ENCODE data around the gene CCDC88B. TPM values are rescaled to one million over a fixed set of nuclear protein-coding genes. Genes with fewer than 3 reads are reported as not detected.

Gene CCDC88B
- total RNA-seq, 1 experiment from 2014 or later, result 14.7 TPM

- ChIA-PET CTCF (no interaction called here), RAD21 (ENCODE audit: low non-redundant PET in 1 of 2, low total read pairs in 2 of 2, uncharacterized antibody in 2 of 2, unreplicated experiment in 2 of 2) (no interaction called here), POLR2A (interaction anchor here (0.6 kb wide), 1 partner anchor 9 kb away, joined by 3 read pairs; no protein-coding TSS in a partner anchor)
- BruUV-seq (replicated peaks), result no TSS peak
- no peaks in the 10 kb centered on the region for H4K20me1 ChIP-seq (ENCODE audit: insufficient read depth)
- no peak for TF ChIP-seq FOSL1 (IDR thresholded peaks at IDR 0.05; ENCODE audit: low read depth)
- no peak for TF ChIP-seq CBX3 (IDR thresholded peaks at IDR 0.05; ENCODE audit: low read depth)
- TF ChIP-seq, protein P1, sequence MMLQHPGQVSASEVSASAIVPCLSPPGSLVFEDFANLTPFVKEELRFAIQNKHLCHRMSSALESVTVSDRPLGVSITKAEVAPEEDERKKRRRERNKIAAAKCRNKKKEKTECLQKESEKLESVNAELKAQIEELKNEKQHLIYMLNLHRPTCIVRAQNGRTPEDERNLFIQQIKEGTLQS (IDR thresholded peaks at IDR 0.05), result no peak
- TF ChIP-seq SP1 (IDR thresholded peaks at IDR 0.05; ENCODE audit: low read depth), result no peak
- ATAC-seq, result no peak
- no peaks in the 10 kb centered on the region for H3K27me3 ChIP-seq (ENCODE audit: insufficient read depth, low read length)
- H3K9me2 ChIP-seq (ENCODE audit: insufficient read depth), result no peaks in the 10 kb centered on the region
- H3K9me3 ChIP-seq (ENCODE audit: control insufficient read depth in 1 of 2, insufficient read depth in 1 of 2, low read depth in 1 of 2, low read length in 2 of 2), result no peaks in the 10 kb centered on the region
- no peak for DNase-seq (ENCODE audit: low read depth, low spot score)
- no peak overlapping the region for H2AFZ ChIP-seq (ENCODE audit: low read depth, low read length, poor library complexity, severe bottlenecking)
- no peak overlapping the region for H3K27ac ChIP-seq (ENCODE audit: low read depth, low read length)
- no peaks in the 10 kb centered on the region for H3K36me3 ChIP-seq (ENCODE audit: control insufficient read depth in 1 of 2, insufficient read depth in 2 of 2, low read length in 2 of 2)
- intact Hi-C loops (cut with micrococcal nuclease), result no loop called here
- no peak overlapping the region for H3K4me3 ChIP-seq (replicated peaks in 1 of 2; ENCODE audit: low read depth in 1 of 2, low read length in 2 of 2)
- H3K4me2 ChIP-seq (ENCODE audit: low read length), result no peak overlapping the region
- peaks cover 4 to 13% of the 10 kb centered on the region in 2 experiments; a peak in 3 of 4 replicates for H3K4me1 ChIP-seq (ENCODE audit: control insufficient read depth in 1 of 2, insufficient read depth in 2 of 2, low read length in 2 of 2)
- no peaks in the 10 kb centered on the region for H3K79me2 ChIP-seq (ENCODE audit: insufficient read depth, low read length)
- no peak overlapping the region for H3K9ac ChIP-seq (ENCODE audit: low read length)
These were observed 38.4 kb downstream of the CCDC88B start for GRCh38 chr11:64378335-64378880.

DNA sequence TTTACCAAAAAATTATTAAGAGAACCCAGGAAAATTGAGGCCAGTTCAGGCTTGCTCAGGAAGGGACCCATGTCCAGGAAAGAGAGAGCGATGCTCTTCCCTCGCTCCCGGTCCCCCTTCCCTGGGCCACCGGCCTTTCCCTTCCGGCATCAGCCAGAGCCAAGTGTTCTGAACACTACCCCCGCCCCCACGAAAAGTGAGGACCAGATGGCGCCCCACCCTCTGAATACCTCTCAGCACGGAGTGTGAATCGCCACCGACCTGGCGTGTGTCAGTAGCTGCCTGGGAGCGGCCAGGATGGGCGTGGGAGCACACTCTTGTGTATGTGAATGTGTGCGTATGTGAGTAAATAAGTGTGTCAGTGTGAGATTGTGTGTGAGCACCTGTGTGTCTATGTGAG lies 39.2 kb downstream of the CCDC88B start:
- no peaks in the 10 kb centered on the region for H4K20me1 ChIP-seq (ENCODE audit: insufficient read depth)
- CTCF ChIA-PET, result no interaction called here
- H3K79me2 ChIP-seq (ENCODE audit: insufficient read depth, low read length), result no peaks in the 10 kb centered on the region
- no peak overlapping the region for H2AFZ ChIP-seq (ENCODE audit: low read depth, low read length, poor library complexity, severe bottlenecking)
- TF ChIP-seq YY1 (IDR thresholded peaks at IDR 0.05; ENCODE audit: extremely low read depth, insufficient replicate concordance, low read depth, low read length), result no peak
- TF ChIP-seq, protein P2, sequence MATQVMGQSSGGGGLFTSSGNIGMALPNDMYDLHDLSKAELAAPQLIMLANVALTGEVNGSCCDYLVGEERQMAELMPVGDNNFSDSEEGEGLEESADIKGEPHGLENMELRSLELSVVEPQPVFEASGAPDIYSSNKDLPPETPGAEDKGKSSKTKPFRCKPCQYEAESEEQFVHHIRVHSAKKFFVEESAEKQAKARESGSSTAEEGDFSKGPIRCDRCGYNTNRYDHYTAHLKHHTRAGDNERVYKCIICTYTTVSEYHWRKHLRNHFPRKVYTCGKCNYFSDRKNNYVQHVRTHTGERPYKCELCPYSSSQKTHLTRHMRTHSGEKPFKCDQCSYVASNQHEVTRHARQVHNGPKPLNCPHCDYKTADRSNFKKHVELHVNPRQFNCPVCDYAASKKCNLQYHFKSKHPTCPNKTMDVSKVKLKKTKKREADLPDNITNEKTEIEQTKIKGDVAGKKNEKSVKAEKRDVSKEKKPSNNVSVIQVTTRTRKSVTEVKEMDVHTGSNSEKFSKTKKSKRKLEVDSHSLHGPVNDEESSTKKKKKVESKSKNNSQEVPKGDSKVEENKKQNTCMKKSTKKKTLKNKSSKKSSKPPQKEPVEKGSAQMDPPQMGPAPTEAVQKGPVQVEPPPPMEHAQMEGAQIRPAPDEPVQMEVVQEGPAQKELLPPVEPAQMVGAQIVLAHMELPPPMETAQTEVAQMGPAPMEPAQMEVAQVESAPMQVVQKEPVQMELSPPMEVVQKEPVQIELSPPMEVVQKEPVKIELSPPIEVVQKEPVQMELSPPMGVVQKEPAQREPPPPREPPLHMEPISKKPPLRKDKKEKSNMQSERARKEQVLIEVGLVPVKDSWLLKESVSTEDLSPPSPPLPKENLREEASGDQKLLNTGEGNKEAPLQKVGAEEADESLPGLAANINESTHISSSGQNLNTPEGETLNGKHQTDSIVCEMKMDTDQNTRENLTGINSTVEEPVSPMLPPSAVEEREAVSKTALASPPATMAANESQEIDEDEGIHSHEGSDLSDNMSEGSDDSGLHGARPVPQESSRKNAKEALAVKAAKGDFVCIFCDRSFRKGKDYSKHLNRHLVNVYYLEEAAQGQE (IDR thresholded peaks at IDR 0.05; ENCODE audit: low read depth), result no peak
- TF ChIP-seq EZH2 (IDR thresholded peaks at IDR 0.05), result no peak
- TF ChIP-seq ELF1 (IDR thresholded peaks at IDR 0.05; ENCODE audit: borderline replicate concordance, low read depth), result no peak
- no peak for TF ChIP-seq SIN3A (IDR thresholded peaks at IDR 0.05; ENCODE audit: low read depth)
- no peak for TF ChIP-seq EZH2phosphoT487 (IDR thresholded peaks at IDR 0.05; ENCODE audit: borderline replicate concordance)
- no peak for TF ChIP-seq POLR2AphosphoS5 (IDR thresholded peaks at IDR 0.05; ENCODE audit: low read depth, low read length)
- no peak for TF ChIP-seq RAD21 (IDR thresholded peaks at IDR 0.05; ENCODE audit: low read depth)
- no peak for TF ChIP-seq SRF (IDR thresholded peaks at IDR 0.05; ENCODE audit: low read depth)
- H3K36me3 ChIP-seq (ENCODE audit: control insufficient read depth in 1 of 2, insufficient read depth in 2 of 2, low read length in 2 of 2), result no peaks in the 10 kb centered on the region
- RAD21 ChIA-PET (ENCODE audit: low non-redundant PET in 1 of 2, low total read pairs in 2 of 2, uncharacterized antibody in 2 of 2, unreplicated experiment in 2 of 2), result no interaction called here
- H3K4me2 ChIP-seq (ENCODE audit: low read length), result no peak overlapping the region
- DNase-seq (ENCODE audit: low read depth, low spot score) (no peak), ATAC-seq (no peak)
- H3K27ac ChIP-seq (ENCODE audit: low read depth, low read length), result no peak overlapping the region
- POLR2A ChIA-PET, result no interaction called here
- H3K27me3 ChIP-seq (ENCODE audit: insufficient read depth, low read length), result no peaks in the 10 kb centered on the region
- intact Hi-C loops (cut with micrococcal nuclease), result no loop called here
- H3K4me3 ChIP-seq (replicated peaks in 1 of 2; ENCODE audit: low read depth in 1 of 2, low read length in 2 of 2), result no peak overlapping the region
- no peaks in the 10 kb centered on the region for H3K9me2 ChIP-seq (ENCODE audit: insufficient read depth)
- no TSS peak for BruUV-seq (replicated peaks)
- H3K9me3 ChIP-seq (ENCODE audit: control insufficient read depth in 1 of 2, insufficient read depth in 1 of 2, low read depth in 1 of 2, low read length in 2 of 2), result no peaks in the 10 kb centered on the region
- no peak overlapping the region for H3K9ac ChIP-seq (ENCODE audit: low read length)
- peaks cover 4 to 10% of the 10 kb centered on the region in 2 experiments; a peak in 3 of 4 replicates for H3K4me1 ChIP-seq (ENCODE audit: control insufficient read depth in 1 of 2, insufficient read depth in 2 of 2, low read length in 2 of 2)

All from HCT116 (cell line).